Breast epithelium (tissue), 4 donors: ENCODE results near the gene HDLBP. TPM values are rescaled to one million over a fixed set of nuclear protein-coding genes. Genes with fewer than 3 reads are reported as not detected.

Source experiments
- DNase-seq, 2 donors: peaks; one replicate each; pipeline ENCODE4 v3.0.0-alpha.2; 2019; ENCODE audit warnings: low spot score in 2 of 2
- H3K27ac ChIP-seq, 2 donors: fragments of 200-600 bp; sonication (generic) in 1 of 2; one replicate each; pipeline ENCODE4 v1.5.1; 2016 to 2019; ENCODE audit warnings: mild to moderate bottlenecking in 1 of 2
- H3K27me3 ChIP-seq, 2 donors: fragments of 200-600 bp; sonication (generic) in 1 of 2; one replicate each; pipeline versions ENCODE4 v1.5.1 to v1.6.0; 2017 to 2019; ENCODE audit warnings: control low read depth in 1 of 2, mild to moderate bottlenecking in 1 of 2
- H3K36me3 ChIP-seq: fragments of 200-600 bp; one replicate; pipeline ENCODE4 v1.5.1; 2019
- H3K4me1 ChIP-seq, 2 donors: fragments of 200-600 bp; sonication (generic); one replicate each; pipeline ENCODE4 v1.5.1; 2016 to 2019; ENCODE audit warnings: control low read depth in 1 of 2
- H3K4me3 ChIP-seq, 3 donors: fragments of 200-600 bp; sonication (generic); 1 replicate in 2 of 3; 2 replicates in 1 of 3; pipeline ENCODE4 v1.5.1; 2016 to 2019; ENCODE audit warnings: mild to moderate bottlenecking in 3 of 3, moderate library complexity in 2 of 3
- H3K9me3 ChIP-seq, 2 donors: fragments of 200-600 bp; sonication (generic) in 1 of 2; one replicate each; pipeline ENCODE4 v1.5.1; 2016 to 2019; ENCODE audit warnings: control low read depth in 1 of 2
- POLR2A ChIP-seq: fragments of 450-650 bp; IDR thresholded peaks from one replicate; pipeline ENCODE4 v1.6.1; 2016; ENCODE audit warnings: antibody characterized with exemption, mild to moderate bottlenecking, moderate library complexity
- POLR2AphosphoS5 ChIP-seq, 3 donors: sonication (generic); formaldehyde crosslinking; IDR thresholded peaks; one replicate each; pipeline ENCODE4 v1.6.1; 2017; ENCODE audit warnings: antibody characterized with exemption in 3 of 3
- intact Hi-C: fragments of 100-400 bp; cut with DNase I; formaldehyde crosslinking; loops from one replicate; pipeline ENCODE4 v1.15.1; 2023; ENCODE audit warnings: low total_unique reads
- total RNA-seq, 3 donors: library from RNA; depleted of rRNA; stranded (reverse); fragments of >200 nt; gene quantifications; one replicate each; pipeline ENCODE4 v1.1.0, GENCODE V29; 2016
- TF ChIP-seq, protein P1 (sequence below), 3 donors: fragments of 450-650 bp; IDR thresholded peaks; one replicate each; pipeline ENCODE4 v1.5.1; 2016 to 2017; ENCODE audit warnings: antibody characterized with exemption in 3 of 3, mild to moderate bottlenecking in 3 of 3, moderate library complexity in 3 of 3

The HDLBP gene
- total RNA-seq, 3 donors from 2014 or later, result 339 to 515 (median 383) TPM

DNA sequence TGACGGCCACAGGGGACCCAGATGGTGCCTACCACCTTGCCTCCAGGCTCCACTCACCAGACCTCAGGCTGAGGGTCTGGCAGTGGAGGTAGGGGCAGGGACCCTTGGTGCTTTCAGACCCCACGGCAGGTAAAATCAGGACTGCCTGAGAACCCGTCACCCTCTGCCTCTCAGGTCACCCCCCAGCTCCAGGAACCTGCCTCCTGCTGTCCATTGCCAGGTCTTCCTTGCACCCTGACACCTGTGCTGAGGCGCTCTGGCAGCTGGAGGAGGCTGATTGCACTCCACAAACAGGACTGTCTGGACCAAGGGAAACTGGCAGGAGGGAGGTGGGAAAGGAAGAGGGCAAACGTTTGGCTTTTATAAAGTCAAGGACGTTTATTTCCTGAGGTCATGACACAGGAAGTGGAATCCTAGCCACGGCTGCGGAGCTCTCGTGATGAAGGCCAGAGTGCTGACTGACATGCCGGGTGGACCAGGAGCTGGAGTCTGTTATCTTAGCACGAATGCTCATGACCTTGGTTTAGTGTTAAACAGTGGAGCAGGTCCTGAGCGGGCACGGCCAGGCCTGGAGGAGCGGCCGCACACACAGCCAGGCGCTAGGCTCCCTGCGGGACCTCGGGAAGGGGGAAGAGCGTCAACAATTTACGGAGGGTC, 86.5 kb downstream of the HDLBP start:
- H3K4me1 ChIP-seq, result peaks cover 3 to 5% of the 10 kb centered on the region in 2 donors
- H3K4me3 ChIP-seq, result no peak overlapping the region
- intact Hi-C loops, result no loop called here
- H3K9me3 ChIP-seq, result no peaks in the 10 kb centered on the region
- H3K27ac ChIP-seq, result no peak overlapping the region
- peaks cover 22% of the 10 kb centered on the region for H3K36me3 ChIP-seq
- no peaks in the 10 kb centered on the region for H3K27me3 ChIP-seq
- DNase-seq, result no peak
- TF ChIP-seq POLR2A, result no peak
- TF ChIP-seq, protein P1, sequence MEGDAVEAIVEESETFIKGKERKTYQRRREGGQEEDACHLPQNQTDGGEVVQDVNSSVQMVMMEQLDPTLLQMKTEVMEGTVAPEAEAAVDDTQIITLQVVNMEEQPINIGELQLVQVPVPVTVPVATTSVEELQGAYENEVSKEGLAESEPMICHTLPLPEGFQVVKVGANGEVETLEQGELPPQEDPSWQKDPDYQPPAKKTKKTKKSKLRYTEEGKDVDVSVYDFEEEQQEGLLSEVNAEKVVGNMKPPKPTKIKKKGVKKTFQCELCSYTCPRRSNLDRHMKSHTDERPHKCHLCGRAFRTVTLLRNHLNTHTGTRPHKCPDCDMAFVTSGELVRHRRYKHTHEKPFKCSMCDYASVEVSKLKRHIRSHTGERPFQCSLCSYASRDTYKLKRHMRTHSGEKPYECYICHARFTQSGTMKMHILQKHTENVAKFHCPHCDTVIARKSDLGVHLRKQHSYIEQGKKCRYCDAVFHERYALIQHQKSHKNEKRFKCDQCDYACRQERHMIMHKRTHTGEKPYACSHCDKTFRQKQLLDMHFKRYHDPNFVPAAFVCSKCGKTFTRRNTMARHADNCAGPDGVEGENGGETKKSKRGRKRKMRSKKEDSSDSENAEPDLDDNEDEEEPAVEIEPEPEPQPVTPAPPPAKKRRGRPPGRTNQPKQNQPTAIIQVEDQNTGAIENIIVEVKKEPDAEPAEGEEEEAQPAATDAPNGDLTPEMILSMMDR (IDR thresholded peaks at IDR 0.05), result no peak
- TF ChIP-seq POLR2AphosphoS5 (IDR thresholded peaks at IDR 0.05), result no peak

DNA sequence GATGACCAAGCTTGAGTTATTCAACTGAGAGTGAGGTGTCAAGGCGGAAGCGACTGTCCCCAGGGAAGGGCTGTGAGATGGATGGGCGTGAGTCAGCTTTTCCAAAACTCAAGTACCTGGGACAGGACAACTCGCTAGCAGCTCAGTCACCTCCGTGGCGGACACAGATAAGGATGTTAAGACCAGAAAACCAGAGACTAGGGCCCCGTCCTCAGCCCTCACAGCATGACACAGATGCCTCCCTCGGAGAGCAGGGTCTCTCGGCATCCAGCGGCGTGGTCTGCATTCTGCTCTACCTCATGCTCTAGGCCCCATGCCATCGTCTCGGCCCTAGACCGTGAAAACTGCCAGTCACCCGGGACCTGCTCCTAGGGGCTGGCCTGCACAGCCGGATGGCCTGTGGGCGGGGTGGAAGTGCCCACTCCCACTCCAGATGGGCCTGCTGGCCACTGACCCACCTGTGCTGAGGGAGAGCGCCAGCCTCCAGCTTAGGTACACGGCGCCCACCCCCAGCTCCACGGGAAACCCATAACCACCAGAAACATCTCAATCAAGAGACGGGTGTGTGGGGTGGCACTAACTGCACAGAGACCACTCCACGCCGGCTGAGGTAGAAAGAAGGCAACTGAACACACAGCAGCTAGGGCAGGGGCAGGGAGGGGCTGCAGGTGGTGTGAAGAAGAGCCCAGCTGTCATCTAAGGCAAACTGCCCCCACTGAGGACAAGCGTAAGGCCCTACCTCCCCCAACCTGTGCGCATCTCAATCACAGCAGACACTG, 87.2 kb downstream of the HDLBP start:
- DNase-seq, result no peak
- H3K36me3 ChIP-seq, result peaks cover 22% of the 10 kb centered on the region
- TF ChIP-seq, protein P1 (IDR thresholded peaks at IDR 0.05), result no peak
- TF ChIP-seq POLR2AphosphoS5 (IDR thresholded peaks at IDR 0.05), result no peak
- no peak for TF ChIP-seq POLR2A
- intact Hi-C loops, result no loop called here
- no peak overlapping the region for H3K27ac ChIP-seq
- H3K4me1 ChIP-seq, result peaks cover 3 to 7% of the 10 kb centered on the region in 2 donors
- no peaks in the 10 kb centered on the region for H3K9me3 ChIP-seq
- H3K4me3 ChIP-seq, result no peak overlapping the region
- no peaks in the 10 kb centered on the region for H3K27me3 ChIP-seq

DNA sequence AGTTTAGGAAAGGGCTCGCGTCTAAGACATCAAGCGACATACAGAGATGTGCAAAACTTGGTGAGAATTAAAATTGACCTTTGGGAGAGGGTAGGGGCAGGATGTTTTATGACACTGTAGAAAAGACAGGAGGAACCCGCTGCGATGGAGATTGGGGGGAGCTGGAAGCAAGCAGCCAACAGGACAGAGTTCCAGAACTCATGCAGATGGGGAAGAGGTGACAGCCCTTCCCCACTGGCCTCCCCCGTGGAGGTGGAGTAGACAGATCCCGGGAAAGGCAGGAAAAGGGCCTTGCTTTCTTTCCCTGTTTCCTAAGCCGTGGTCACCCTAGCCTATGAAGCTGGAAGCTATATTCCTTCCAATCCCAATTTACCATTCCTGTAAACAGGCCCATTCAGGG, 87.9 kb downstream of the HDLBP start:
- H3K27me3 ChIP-seq, result no peaks in the 10 kb centered on the region
- peaks cover 3 to 7% of the 10 kb centered on the region in 2 donors for H3K4me1 ChIP-seq
- no peak for DNase-seq
- TF ChIP-seq, protein P1 (IDR thresholded peaks at IDR 0.05), result no peak
- no peak for TF ChIP-seq POLR2A
- no peak for TF ChIP-seq POLR2AphosphoS5 (IDR thresholded peaks at IDR 0.05)
- intact Hi-C loops, result no loop called here
- no peaks in the 10 kb centered on the region for H3K9me3 ChIP-seq
- H3K36me3 ChIP-seq, result peaks cover 22% of the 10 kb centered on the region
- H3K4me3 ChIP-seq, result no peak overlapping the region
- no peak overlapping the region for H3K27ac ChIP-seq

DNA sequence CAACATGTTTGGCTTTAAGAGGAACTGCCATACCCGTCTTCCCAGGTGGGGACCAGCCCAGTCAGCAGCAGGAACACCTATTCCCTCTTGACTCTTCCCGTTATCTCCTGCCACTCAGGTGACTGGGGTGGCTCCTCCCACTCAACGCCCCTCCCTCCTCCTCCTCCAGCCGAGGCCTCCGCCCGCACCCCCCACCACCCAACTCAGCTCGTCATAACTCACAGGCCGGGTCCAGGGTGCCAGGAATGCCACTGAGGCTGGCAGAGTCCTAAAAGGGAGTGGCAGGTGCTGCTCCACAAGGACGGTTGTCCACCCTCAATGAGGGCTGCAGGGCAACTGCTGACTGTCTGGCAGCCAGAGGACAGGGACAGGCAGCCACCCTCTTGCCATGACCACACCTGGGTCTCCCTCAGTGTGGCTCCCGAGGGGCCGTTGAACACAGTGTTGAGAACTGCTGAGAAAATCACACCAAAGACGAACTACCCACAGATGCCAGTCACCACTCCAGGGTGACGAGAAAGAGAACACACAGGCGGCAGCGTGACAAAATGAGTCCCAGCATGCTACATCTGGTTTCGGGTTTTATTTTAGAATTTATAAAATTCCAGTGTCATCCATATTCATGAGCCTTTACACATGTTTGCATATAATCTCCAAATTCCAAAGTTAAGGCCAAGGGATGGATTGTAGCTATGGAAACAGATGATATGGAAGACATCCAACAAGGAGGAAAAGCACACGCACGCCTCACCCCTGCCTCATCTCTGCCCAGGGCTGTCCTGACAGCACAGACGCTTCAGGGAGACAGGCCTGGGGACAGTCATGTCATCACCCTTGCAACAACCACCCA, 88.5 kb downstream of the HDLBP start:
- Histone ChIP-seq H3K9me3 (no peaks in the 10 kb centered on the region), H3K4me1 (peaks cover 3 to 7% of the 10 kb centered on the region in 2 donors), H3K27me3 (no peaks in the 10 kb centered on the region), H3K27ac (no peak overlapping the region), H3K4me3 (no peak overlapping the region), H3K36me3 (peaks cover 22% of the 10 kb centered on the region)
- TF ChIP-seq, protein P1 (IDR thresholded peaks at IDR 0.05), result no peak
- TF ChIP-seq POLR2A (no peak), POLR2AphosphoS5 (IDR thresholded peaks at IDR 0.05) (no peak)
- no peak for DNase-seq
- intact Hi-C loops, result no loop called here
